ENCODE measurements around the gene PSD4.

- no peak for TF ChIP-seq POLR2A (IDR thresholded peaks at IDR 0.05; ENCODE audit: low read depth, low read length)
- no peak for TF ChIP-seq TAF1 (IDR thresholded peaks at IDR 0.05; ENCODE audit: low read depth, low read length)
- no peak for TF ChIP-seq POU2F2 (IDR thresholded peaks at IDR 0.05; ENCODE audit: low read depth, low read length)
- no peak for TF ChIP-seq POLR2AphosphoS5 (IDR thresholded peaks at IDR 0.05; ENCODE audit: low read depth, low read length)
- TF ChIP-seq PAX5 (IDR thresholded peaks at IDR 0.05; ENCODE audit: insufficient read depth, low read length, severe bottlenecking) = no peak
- TF ChIP-seq SPI1 (IDR thresholded peaks at IDR 0.05; ENCODE audit: low read depth, low read length) = no peak
Observed at GRCh38 chr2:113136828-113137775, 36.7 kb upstream of the PSD4 start.
